Kidney (tissue), 2 donors: ENCODE measurements around the gene FRRS1L. TPM values are rescaled to one million over a fixed set of nuclear protein-coding genes. Genes with fewer than 3 reads are reported as not detected.

ENCODE experiments used
- polyA plus RNA-seq: library from polyadenylated mRNA; stranded (reverse); fragments of 350-450 nt; fragmentation: Illumina TruSeq; extraction: RNeasy Lipid Tissue Mini Kit (QIAGEN cat#74804); gene quantifications from one replicate; pipeline ENCODE4 v1.2.3, GENCODE V29; 2014; ENCODE audit warnings: low read depth, low replicate concordance; ENCODE audit not compliant: insufficient read depth
- total RNA-seq: library from RNA; stranded (reverse); fragmentation: NEBNext Ultra II Directional; extraction: Animal tissue kit (Norgen Biotek cat#: 25700); gene quantifications from one replicate; pipeline ENCODE4 v1.2.1, GENCODE V29; 2021
- donor health status: DM: yes; HTN: yes; CAD: no.

Gene FRRS1L
- total and polyA plus RNA-seq, 2 donors from 2014 or later = 0.06 TPM; not detected in 1

Other genes starting within 250 kb of the FRRS1L start
- 25.2 TPM for gene ELP1, start 233.1 kb downstream of the FRRS1L start, total RNA-seq
- 12.9 TPM for gene ELP1, start 233.1 kb downstream of the FRRS1L start, polyA plus RNA-seq
- 11.7 TPM for gene ABITRAM, start 232.8 kb downstream of the FRRS1L start, total RNA-seq
- gene ABITRAM, start 232.8 kb downstream of the FRRS1L start, polyA plus RNA-seq = 13.6 TPM
- 38.6 TPM for gene CTNNAL1, start 153.8 kb downstream of the FRRS1L start, total RNA-seq
- 54.8 TPM for gene CTNNAL1, start 153.8 kb downstream of the FRRS1L start, polyA plus RNA-seq
- 69.5 TPM for gene TMEM245, start 47.3 kb downstream of the FRRS1L start, total RNA-seq
- 23.5 TPM for gene TMEM245, start 47.3 kb downstream of the FRRS1L start, polyA plus RNA-seq
- 6.5 TPM for gene EPB41L4B, start 153.8 kb upstream of the FRRS1L start, total RNA-seq
- gene EPB41L4B, start 153.8 kb upstream of the FRRS1L start, polyA plus RNA-seq = 7.7 TPM